Type B pancreatic cell (in vitro differentiated cells): Measurements from ENCODE around the gene DDC. TPM values are rescaled to one million over a fixed set of nuclear protein-coding genes. Genes with fewer than 3 reads are reported as not detected.

ENCODE experiments used
- DNase-seq: peaks from one replicate; pipeline ENCODE4 v3.0.0; 2021; ENCODE audit warnings: mixed read lengths; ENCODE audit not compliant: unreplicated experiment; ENCODE audit errors: extremely low spot score
- H3K27ac Mint-ChIP-seq: 2 replicates; pipeline ENCODE4 v1.8.0; 2021; ENCODE audit warnings: mild to moderate bottlenecking, mixed read lengths
- H3K27me3 Mint-ChIP-seq: 2 replicates; pipeline ENCODE4 v1.8.0; 2021; ENCODE audit warnings: mixed read lengths
- H3K36me3 Mint-ChIP-seq: 2 replicates; pipeline ENCODE4 v1.8.0; 2021; ENCODE audit warnings: mixed read lengths
- H3K4me1 Mint-ChIP-seq: one replicate; pipeline ENCODE4 v1.8.0; 2021; ENCODE audit warnings: mixed read lengths; ENCODE audit not compliant: unreplicated experiment
- H3K4me3 Mint-ChIP-seq: 2 replicates; pipeline ENCODE4 v1.8.0; 2021; ENCODE audit warnings: mild to moderate bottlenecking, mixed read lengths
- H3K9me3 Mint-ChIP-seq: 2 replicates; pipeline ENCODE4 v1.8.0; 2021; ENCODE audit warnings: mixed read lengths
- CTCF ChIP-seq: fragments of 200-600 bp; sonication (generic); conservative IDR thresholded peaks from 2 replicates; pipeline ENCODE4 v1.5.0; 2021; ENCODE audit warnings: antibody characterized with exemption, mild to moderate bottlenecking
- total RNA-seq: library from RNA; stranded (reverse); gene quantifications from 2 replicates; pipeline ENCODE4 v1.2.1, GENCODE V29; 2021; ENCODE audit warnings: low replicate concordance

The DDC gene
- total RNA-seq, 1 donor from 2014 or later, result 29.9 TPM

- TF ChIP-seq CTCF, result no peak
- no peaks in the 10 kb centered on the region for H3K36me3 Mint-ChIP-seq
- no peak for DNase-seq
- H3K27me3 Mint-ChIP-seq, result peaks cover 4% of the 10 kb centered on the region
- H3K4me3 Mint-ChIP-seq, result peak overlapping the region; percentile 22
- H3K27ac Mint-ChIP-seq, result no peak overlapping the region
- H3K9me3 Mint-ChIP-seq, result no peaks in the 10 kb centered on the region
- peaks cover 16% of the 10 kb centered on the region for H3K4me1 Mint-ChIP-seq
Observed at GRCh38 chr7:50556247-50556991, 8.8 kb downstream of the DDC start.

GRCh38 chr7:50555594-50556140 is 9.5 kb downstream of the DDC start:
- Mint-ChIP-seq H3K27ac (no peak overlapping the region), H3K27me3 (peaks cover 4% of the 10 kb centered on the region), H3K4me3 (no peak overlapping the region), H3K36me3 (no peaks in the 10 kb centered on the region), H3K4me1 (peaks cover 12% of the 10 kb centered on the region), H3K9me3 (no peaks in the 10 kb centered on the region)
- DNase-seq, result no peak
- TF ChIP-seq CTCF, result no peak

GRCh38 chr7:50554431-50555322 is 10.5 kb downstream of the DDC start:
- Mint-ChIP-seq H3K27ac (peak overlapping the region; percentile 37), H3K27me3 (peaks cover 4% of the 10 kb centered on the region), H3K9me3 (no peaks in the 10 kb centered on the region), H3K4me3 (no peak overlapping the region), H3K36me3 (no peaks in the 10 kb centered on the region), H3K4me1 (peaks cover 9% of the 10 kb centered on the region)
- TF ChIP-seq CTCF, result no peak
- peak; percentile 42 for DNase-seq

GRCh38 chr7:50553973-50554372 is 11.2 kb downstream of the DDC start:
- Mint-ChIP-seq H3K4me3 (no peak overlapping the region), H3K9me3 (no peaks in the 10 kb centered on the region), H3K36me3 (no peaks in the 10 kb centered on the region), H3K27me3 (peaks cover 4% of the 10 kb centered on the region), H3K4me1 (peaks cover 9% of the 10 kb centered on the region), H3K27ac (no peak overlapping the region)
- no peak for TF ChIP-seq CTCF
- DNase-seq, result peak; percentile 7

GRCh38 chr7:50552921-50553320 is 12.3 kb downstream of the DDC start:
- peak; percentile 70 for DNase-seq
- peaks cover 4% of the 10 kb centered on the region for H3K27me3 Mint-ChIP-seq
- no peak for TF ChIP-seq CTCF
- no peaks in the 10 kb centered on the region for H3K9me3 Mint-ChIP-seq
- H3K27ac Mint-ChIP-seq, result no peak overlapping the region
- no peaks in the 10 kb centered on the region for H3K36me3 Mint-ChIP-seq
- H3K4me3 Mint-ChIP-seq, result no peak overlapping the region
- peaks cover 9% of the 10 kb centered on the region for H3K4me1 Mint-ChIP-seq
